H9 (cell line): ENCODE data around the gene LEKR1. TPM values are rescaled to one million over a fixed set of nuclear protein-coding genes. Genes with fewer than 3 reads are reported as not detected.

Experiments
- DNase-seq: peaks from one replicate; pipeline ENCODE4 v3.0.0-alpha.2; 2017
- H2AFZ ChIP-seq: one replicate; pipeline ENCODE4 v1.6.1; 2013; ENCODE audit warnings: mild to moderate bottlenecking, low read length, control low read depth, moderate library complexity
- H2AK5ac ChIP-seq: 2 replicates; pipeline ENCODE4 v1.6.1; 2013; ENCODE audit warnings: low read length, control low read depth, mixed read lengths; ENCODE audit not compliant: insufficient read length
- H2BK120ac ChIP-seq: one replicate; pipeline ENCODE4 v1.6.1; 2013; ENCODE audit warnings: low read depth, mild to moderate bottlenecking, low read length, control low read depth, inconsistent platforms; ENCODE audit not compliant: poor library complexity, severe bottlenecking
- H2BK12ac ChIP-seq: 2 replicates; pipeline ENCODE4 v1.6.1; 2013; ENCODE audit warnings: low read length, control low read depth, mixed read lengths, low read depth; ENCODE audit not compliant: insufficient read length
- H2BK15ac ChIP-seq: 2 replicates; pipeline ENCODE4 v1.6.1; 2013; ENCODE audit warnings: low read depth, low read length, control low read depth
- H2BK20ac ChIP-seq: one replicate; pipeline ENCODE4 v1.6.1; 2013; ENCODE audit warnings: low read depth, mild to moderate bottlenecking, low read length, control low read depth, inconsistent platforms; ENCODE audit not compliant: poor library complexity, severe bottlenecking
- H2BK5ac ChIP-seq: 2 replicates; pipeline ENCODE4 v1.6.1; 2013; ENCODE audit warnings: low read length, control low read depth, mixed read lengths; ENCODE audit not compliant: insufficient read length
- H3K14ac ChIP-seq: 2 replicates; pipeline ENCODE4 v1.6.1; 2013; ENCODE audit warnings: low read length, control low read depth; ENCODE audit not compliant: insufficient read depth
- H3K18ac ChIP-seq: 2 replicates; pipeline ENCODE4 v1.6.1; 2013; ENCODE audit warnings: low read depth, mild to moderate bottlenecking, mixed read lengths, low read length, control low read depth; ENCODE audit not compliant: insufficient read length
- H3K23ac ChIP-seq: 2 replicates; pipeline ENCODE4 v1.6.1; 2013; ENCODE audit warnings: low read length, control low read depth, mixed read lengths, low read depth; ENCODE audit not compliant: insufficient read length
- H3K23me2 ChIP-seq: 2 replicates; pipeline ENCODE4 v1.6.1; 2013; ENCODE audit warnings: low read depth, mild to moderate bottlenecking, mixed read lengths, low read length, control low read depth; ENCODE audit not compliant: insufficient read length, poor library complexity, severe bottlenecking
- H3K27ac ChIP-seq: 2 replicates; pipeline ENCODE4 v1.5.1; 2013; ENCODE audit warnings: low read length, control low read depth, mixed read lengths, low read depth; ENCODE audit not compliant: insufficient read length
- H3K27me3 ChIP-seq: 2 replicates; pipeline ENCODE4 v1.6.1; 2013; ENCODE audit warnings: low read length, control low read depth, inconsistent platforms; ENCODE audit not compliant: insufficient read depth
- H3K4ac ChIP-seq: 2 replicates; pipeline ENCODE4 v1.6.1; 2013; ENCODE audit warnings: low read depth, mild to moderate bottlenecking, control low read depth, inconsistent platforms, low read length, moderate library complexity
- H3K4me1 ChIP-seq: 2 replicates; pipeline ENCODE4 v1.6.1; 2013; ENCODE audit warnings: low read length, control low read depth, inconsistent platforms; ENCODE audit not compliant: insufficient read depth
- H3K4me2 ChIP-seq: 2 replicates; pipeline ENCODE4 v1.6.1; 2013; ENCODE audit warnings: low read length, control low read depth, mixed read lengths; ENCODE audit not compliant: insufficient read length, insufficient read depth
- H3K56ac ChIP-seq: 2 replicates; pipeline ENCODE4 v1.6.1; 2013; ENCODE audit warnings: low read depth, mild to moderate bottlenecking, mixed read lengths, low read length, control low read depth; ENCODE audit not compliant: insufficient read length
- H3K79me1 ChIP-seq: 2 replicates; pipeline ENCODE4 v1.6.1; 2013; ENCODE audit warnings: low read depth, mild to moderate bottlenecking, moderate library complexity, low read length, control low read depth, inconsistent platforms; ENCODE audit not compliant: insufficient read depth, poor library complexity, severe bottlenecking
- H3K79me2 ChIP-seq: 2 replicates; pipeline ENCODE4 v1.6.1; 2013; ENCODE audit warnings: low read length, control low read depth, inconsistent platforms; ENCODE audit not compliant: insufficient read depth
- H3K9ac ChIP-seq: 2 replicates; pipeline ENCODE4 v1.6.1; 2013; ENCODE audit warnings: low read length, control low read depth, mixed read lengths; ENCODE audit not compliant: insufficient read length; ENCODE audit errors: extremely low read depth
- H3K9me3 ChIP-seq: one replicate; pipeline ENCODE4 v1.6.1; 2013; ENCODE audit warnings: low read depth, low read length, inconsistent platforms; ENCODE audit not compliant: control insufficient read depth
- H3T11ph ChIP-seq: one replicate; pipeline ENCODE4 v1.6.1; 2013; ENCODE audit warnings: mild to moderate bottlenecking, low read length, control low read depth, inconsistent platforms
- H4K20me1 ChIP-seq: one replicate; pipeline ENCODE4 v1.6.1; 2013; ENCODE audit not compliant: control insufficient read depth, insufficient read length, insufficient read depth
- H4K5ac ChIP-seq: 2 replicates; pipeline ENCODE4 v1.6.1; 2013; ENCODE audit warnings: low read depth, mild to moderate bottlenecking, mixed read lengths, low read length, control low read depth; ENCODE audit not compliant: insufficient read length
- H4K8ac ChIP-seq: replicated peaks from 2 replicates; pipeline ENCODE4 v1.6.1; 2013; ENCODE audit warnings: low read length, control low read depth, mixed read lengths, low read depth; ENCODE audit not compliant: insufficient read length
- H4K91ac ChIP-seq: 2 replicates; pipeline ENCODE4 v1.6.1; 2013; ENCODE audit warnings: low read depth, mild to moderate bottlenecking, moderate library complexity, mixed read lengths, low read length, control low read depth; ENCODE audit not compliant: insufficient read length
- H3K27ac Mint-ChIP-seq, 3 experiments: 2 replicates in 2 of 3; 3 replicates in 1 of 3; pipeline ENCODE4 v1.8.0; 2020 to 2021; ENCODE audit warnings: mixed read lengths in 3 of 3, mild to moderate bottlenecking in 1 of 3, moderate library complexity in 1 of 3
- H3K27me3 Mint-ChIP-seq: 2 replicates; pipeline ENCODE4 v1.8.0; 2021; ENCODE audit warnings: low read depth, mild to moderate bottlenecking, moderate library complexity, mixed read lengths
- H3K36me3 Mint-ChIP-seq, 3 experiments: 2 replicates in 2 of 3; 3 replicates in 1 of 3; pipeline ENCODE4 v1.8.0; 2020 to 2021; ENCODE audit warnings: low read depth in 3 of 3, mixed read lengths in 3 of 3; ENCODE audit not compliant: insufficient read depth in 1 of 3
- H3K4me1 Mint-ChIP-seq, 2 experiments: 2 replicates each; pipeline ENCODE4 v1.8.0; 2020; ENCODE audit warnings: mixed read lengths in 2 of 2
- H3K4me3 Mint-ChIP-seq, 2 experiments: 2 replicates in 1 of 2; 3 replicates in 1 of 2; pipeline ENCODE4 v1.8.0; 2020 to 2021; ENCODE audit warnings: mild to moderate bottlenecking in 2 of 2, mixed read lengths in 2 of 2, moderate library complexity in 1 of 2
- H3K9me3 Mint-ChIP-seq, 2 experiments: 2 replicates in 1 of 2; 3 replicates in 1 of 2; pipeline ENCODE4 v1.8.0; 2020; ENCODE audit warnings: mild to moderate bottlenecking in 2 of 2, mixed read lengths in 2 of 2, moderate library complexity in 1 of 2
- WGBS: extraction: QIAGEN DNeasy Blood & Tissue Kit; methylation state at CpG from one replicate; pipeline ENCODE4 v1.1.7; 2013; ENCODE audit warnings: missing lambda C conversion rate, low lambda C conversion rate, mixed read lengths; ENCODE audit not compliant: insufficient read length; ENCODE audit errors: extremely low coverage; 5-methylcytosine and 5-hydroxymethylcytosine counted together
- total RNA-seq: library from RNA; stranded (reverse); gene quantifications from 2 replicates; pipeline ENCODE4 v1.2.1, GENCODE V29; 2021
- TF ChIP-seq, protein P1 (sequence below): fragments of 200-600 bp; sonication (generic); conservative IDR thresholded peaks from 3 replicates; pipeline ENCODE4 v1.8.0; 2021; ENCODE audit warnings: antibody characterized with exemption, mild to moderate bottlenecking

Gene LEKR1
- total RNA-seq, 1 experiment from 2014 or later: not detected

DNA sequence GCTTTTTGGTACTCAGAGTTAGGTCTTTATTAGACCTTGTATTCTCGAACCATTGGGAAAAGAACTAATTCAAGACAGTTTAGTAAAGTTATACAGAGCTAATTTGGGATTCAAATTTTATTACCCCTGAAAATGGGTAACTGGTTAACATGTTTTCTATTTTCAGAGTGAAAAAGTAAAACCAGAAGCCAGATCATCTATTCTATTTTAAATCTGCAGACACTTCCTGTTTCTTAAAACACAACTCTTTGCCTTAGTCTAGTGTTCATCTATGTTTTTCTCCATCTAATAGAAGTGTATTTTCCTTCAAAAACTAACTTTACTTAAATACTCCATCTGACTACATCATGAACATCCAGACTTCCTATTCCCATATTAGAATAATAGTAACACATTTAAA lies 220.4 kb downstream of the LEKR1 start:
- TF ChIP-seq, protein P1, sequence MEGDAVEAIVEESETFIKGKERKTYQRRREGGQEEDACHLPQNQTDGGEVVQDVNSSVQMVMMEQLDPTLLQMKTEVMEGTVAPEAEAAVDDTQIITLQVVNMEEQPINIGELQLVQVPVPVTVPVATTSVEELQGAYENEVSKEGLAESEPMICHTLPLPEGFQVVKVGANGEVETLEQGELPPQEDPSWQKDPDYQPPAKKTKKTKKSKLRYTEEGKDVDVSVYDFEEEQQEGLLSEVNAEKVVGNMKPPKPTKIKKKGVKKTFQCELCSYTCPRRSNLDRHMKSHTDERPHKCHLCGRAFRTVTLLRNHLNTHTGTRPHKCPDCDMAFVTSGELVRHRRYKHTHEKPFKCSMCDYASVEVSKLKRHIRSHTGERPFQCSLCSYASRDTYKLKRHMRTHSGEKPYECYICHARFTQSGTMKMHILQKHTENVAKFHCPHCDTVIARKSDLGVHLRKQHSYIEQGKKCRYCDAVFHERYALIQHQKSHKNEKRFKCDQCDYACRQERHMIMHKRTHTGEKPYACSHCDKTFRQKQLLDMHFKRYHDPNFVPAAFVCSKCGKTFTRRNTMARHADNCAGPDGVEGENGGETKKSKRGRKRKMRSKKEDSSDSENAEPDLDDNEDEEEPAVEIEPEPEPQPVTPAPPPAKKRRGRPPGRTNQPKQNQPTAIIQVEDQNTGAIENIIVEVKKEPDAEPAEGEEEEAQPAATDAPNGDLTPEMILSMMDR: no peak
- H3K27me3 ChIP-seq: no peaks in the 10 kb centered on the region
- no peaks in the 10 kb centered on the region for H3K9me3 Mint-ChIP-seq
- no peak overlapping the region for H3K18ac ChIP-seq
- H3K56ac ChIP-seq: no peak overlapping the region
- no CpG with 5 or more reads among the region's 1 CpG for WGBS
- H3K27ac ChIP-seq: no peak overlapping the region
- H4K20me1 ChIP-seq: no peaks in the 10 kb centered on the region
- no peaks in the 10 kb centered on the region for H3K79me2 ChIP-seq
- no peaks in the 10 kb centered on the region for H3K23me2 ChIP-seq
- no peak for DNase-seq
- H3K36me3 Mint-ChIP-seq: no peaks in the 10 kb centered on the region
- no peak overlapping the region for H2AFZ ChIP-seq
- H2BK12ac ChIP-seq: no peak overlapping the region
- H3K4me3 Mint-ChIP-seq: no peak overlapping the region
- H3K27ac Mint-ChIP-seq: no peak overlapping the region
- H2AK5ac ChIP-seq: no peak overlapping the region
- no peak overlapping the region for H3K9ac ChIP-seq
- no peaks in the 10 kb centered on the region for H3K79me1 ChIP-seq
- no peak overlapping the region for H3T11ph ChIP-seq
- no peak overlapping the region for H4K5ac ChIP-seq
- H3K14ac ChIP-seq: no peak overlapping the region
- no peaks in the 10 kb centered on the region for H3K9me3 ChIP-seq
- H3K27me3 Mint-ChIP-seq: peaks cover 3% of the 10 kb centered on the region
- H2BK120ac ChIP-seq: no peak overlapping the region
- H3K4ac ChIP-seq: no peak overlapping the region
- no peak overlapping the region for H2BK20ac ChIP-seq
- H3K4me1 ChIP-seq: 0 out of 2 replicates have a peak, but pooled peaks cover 2% of the 10 kb centered on the region
- no peak overlapping the region for H4K8ac ChIP-seq
- no peak overlapping the region for H3K4me2 ChIP-seq
- no peak overlapping the region for H2BK15ac ChIP-seq
- H4K91ac ChIP-seq: no peak overlapping the region
- no peak overlapping the region for H2BK5ac ChIP-seq
- peaks cover 15 to 19% of the 10 kb centered on the region in 2 experiments for H3K4me1 Mint-ChIP-seq
- H3K23ac ChIP-seq: no peak overlapping the region
